Ascending aorta (tissue), 2 donors: Measurements from ENCODE around the gene PDZD2. TPM values are rescaled to one million over a fixed set of nuclear protein-coding genes. Genes with fewer than 3 reads are reported as not detected.
A peak's percentile ranks its signal among the peaks of the same experiment; 100 is the strongest.

Source experiments
- DNase-seq, 2 donors: peaks; one replicate each; pipeline ENCODE4 v3.0.0-alpha.2; 2019; ENCODE audit warnings: low spot score in 2 of 2
- H3K27ac ChIP-seq, 2 donors: fragments of 200-600 bp; sonication (generic); one replicate each; pipeline ENCODE4 v1.5.1; 2016 to 2017; ENCODE audit warnings: mild to moderate bottlenecking in 1 of 2
- H3K27me3 ChIP-seq: fragments of 200-600 bp; sonication (generic); one replicate; pipeline ENCODE4 v1.5.1; 2017
- H3K36me3 ChIP-seq, 2 donors: fragments of 200-600 bp; sonication (generic); one replicate each; pipeline ENCODE4 v1.5.1; 2016
- H3K4me1 ChIP-seq, 2 donors: fragments of 200-600 bp; sonication (generic); one replicate each; pipeline ENCODE4 v1.5.1; 2016 to 2017; ENCODE audit warnings: mild to moderate bottlenecking in 1 of 2
- H3K4me3 ChIP-seq, 2 donors: fragments of 200-600 bp; sonication (generic); one replicate each; pipeline ENCODE4 v1.5.1; 2016 to 2017; ENCODE audit warnings: mild to moderate bottlenecking in 1 of 2
- H3K9me3 ChIP-seq, 2 donors: fragments of 200-600 bp; sonication (generic); one replicate each; pipeline ENCODE4 v1.5.1; 2016
- CTCF ChIP-seq, 3 experiments: fragments of 200-600 bp in 2 of 3; fragments of 450-650 bp in 1 of 3; sonication (generic) in 2 of 3; IDR thresholded peaks; one replicate each; pipeline ENCODE4 v1.5.1; 2016 to 2019; ENCODE audit warnings: antibody characterized with exemption in 3 of 3, mild to moderate bottlenecking in 1 of 3, moderate library complexity in 1 of 3
- intact Hi-C: fragments of 100-400 bp; cut with DNase I; formaldehyde crosslinking; loops from one replicate; pipeline ENCODE4 v1.15.1; 2023
- total RNA-seq: library from RNA; depleted of rRNA; stranded (reverse); fragments of >200 nt; gene quantifications from one replicate; pipeline ENCODE4 v1.1.0, GENCODE V29; 2016

Gene PDZD2
- total RNA-seq, 1 donor from 2014 or later: 8.1 TPM

- Histone ChIP-seq H3K36me3 (no peaks in the 10 kb centered on the region), H3K4me1 (no peaks in the 10 kb centered on the region), H3K27me3 (no peaks in the 10 kb centered on the region), H3K4me3 (no peak overlapping the region), H3K27ac (no peak overlapping the region), H3K9me3 (peaks cover 2 to 6% of the 10 kb centered on the region in 2 donors)
- DNase-seq: no peak
- intact Hi-C loops: no loop called here
- no peak for TF ChIP-seq CTCF (IDR thresholded peaks at IDR 0.05)
Measured at GRCh38 chr5:31823472-31823871, 184.5 kb downstream of the PDZD2 start.

- Histone ChIP-seq H3K4me1 (no peaks in the 10 kb centered on the region), H3K27ac (no peak overlapping the region), H3K36me3 (no peaks in the 10 kb centered on the region), H3K27me3 (no peaks in the 10 kb centered on the region), H3K4me3 (no peak overlapping the region), H3K9me3 (peaks cover 7 to 13% of the 10 kb centered on the region in 2 donors)
- intact Hi-C loops: loop anchor here (1.0 kb wide), 2 partner anchors 251 to 268 kb away; no protein-coding TSS in a partner anchor
- TF ChIP-seq CTCF (IDR thresholded peaks at IDR 0.05): no peak
- DNase-seq: no peak
Measured at GRCh38 chr5:31824869-31825517, 186.1 kb downstream of the PDZD2 start.

GRCh38 chr5:31825518-31826068 is 186.7 kb downstream of the PDZD2 start:
- peak; percentile 40 to 66 (median 50) for TF ChIP-seq CTCF (IDR thresholded peaks at IDR 0.05)
- intact Hi-C loops: loop anchor here (1.0 kb wide), 2 partner anchors 251 to 268 kb away; no protein-coding TSS in a partner anchor
- H3K27ac ChIP-seq: no peak overlapping the region
- no peaks in the 10 kb centered on the region for H3K27me3 ChIP-seq
- no peaks in the 10 kb centered on the region for H3K4me1 ChIP-seq
- no peaks in the 10 kb centered on the region for H3K36me3 ChIP-seq
- H3K4me3 ChIP-seq: no peak overlapping the region
- DNase-seq: no peak
- peaks cover 7 to 13% of the 10 kb centered on the region in 2 donors for H3K9me3 ChIP-seq

- Histone ChIP-seq H3K27ac (no peak overlapping the region), H3K9me3 (peaks cover 7 to 13% of the 10 kb centered on the region in 2 donors), H3K4me3 (no peak overlapping the region), H3K27me3 (no peaks in the 10 kb centered on the region), H3K36me3 (no peaks in the 10 kb centered on the region), H3K4me1 (no peaks in the 10 kb centered on the region)
- no peak for DNase-seq
- TF ChIP-seq CTCF (IDR thresholded peaks at IDR 0.05): no peak
- intact Hi-C loops: no loop called here
Measured at GRCh38 chr5:31827867-31828266, 188.9 kb downstream of the PDZD2 start.

GRCh38 chr5:31832966-31833365 is 194.0 kb downstream of the PDZD2 start:
- Histone ChIP-seq H3K9me3 (peaks cover 7 to 12% of the 10 kb centered on the region in 2 donors), H3K27ac (no peak overlapping the region), H3K36me3 (no peaks in the 10 kb centered on the region), H3K27me3 (no peaks in the 10 kb centered on the region), H3K4me3 (no peak overlapping the region), H3K4me1 (no peaks in the 10 kb centered on the region)
- no peak for DNase-seq
- intact Hi-C loops: no loop called here
- TF ChIP-seq CTCF (IDR thresholded peaks at IDR 0.05): no peak
